RPMI7951 (cell line): ENCODE measurements around the gene DNAJC3. TPM values are rescaled to one million over a fixed set of nuclear protein-coding genes. Genes with fewer than 3 reads are reported as not detected.
"Not testable (repeated sequence)": the region's sequence is repeated elsewhere in the genome, so short reads cannot be mapped to it uniquely, and the experiment has no call there.

Experiments
- DNase-seq: peaks from one replicate; pipeline ENCODE4 v3.0.0-alpha.2; 2012; ENCODE audit warnings: low read depth
- total RNA-seq: library from RNA; depleted of rRNA; stranded (reverse); fragments of >200 nt; shearing (Covaris generic); gene quantifications from 2 replicates; pipeline ENCODE4 v1.2.3, GENCODE V29; 2014

Gene DNAJC3
- total RNA-seq, 1 experiment from 2014 or later, result 30.0 TPM

DNA sequence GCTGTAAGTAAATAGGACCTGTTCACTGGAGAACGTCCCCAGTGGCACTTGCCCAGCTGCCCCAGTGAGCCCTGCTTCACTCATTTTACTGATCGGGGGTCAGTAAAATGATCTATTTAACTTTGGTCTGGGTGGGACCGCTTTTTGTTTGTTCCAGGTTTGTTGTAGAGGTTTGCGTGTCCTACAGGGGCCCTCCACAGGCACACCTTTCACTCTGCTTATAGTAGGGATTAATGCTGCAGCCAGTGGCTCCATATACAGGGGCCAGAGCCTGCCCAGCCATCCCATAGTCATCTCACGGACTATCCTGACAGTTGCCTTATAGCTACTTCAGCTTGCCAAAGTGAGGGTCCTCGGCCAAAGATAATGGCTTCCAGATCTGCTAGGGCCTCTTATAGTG, 104.1 kb downstream of the DNAJC3 start:
- no peak for DNase-seq

GRCh38 chr13:95781940-95782339, 105.0 kb downstream of the DNAJC3 start:
- not testable (repeated sequence) for DNase-seq

DNA sequence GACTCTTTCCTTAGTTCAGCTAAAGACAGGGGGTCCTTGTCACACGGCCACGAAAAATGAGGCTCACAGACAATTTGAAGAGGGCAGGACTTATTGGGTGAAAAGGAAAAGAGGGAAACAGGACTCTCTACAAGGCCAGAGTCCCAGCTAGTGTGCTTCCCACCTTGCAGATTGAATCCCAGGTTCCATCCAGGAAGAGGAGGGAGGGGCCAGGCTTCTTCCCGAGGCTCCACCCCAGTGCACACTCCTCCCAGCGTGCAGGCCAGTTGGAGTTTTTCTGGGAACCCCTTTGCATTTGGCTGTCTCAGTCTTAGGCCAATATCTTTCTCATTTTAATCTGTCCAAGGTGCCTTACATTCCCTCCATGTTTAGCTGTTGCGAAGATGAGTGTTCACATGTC, 106.8 kb downstream of the DNAJC3 start:
- peak; percentile 1 for DNase-seq

DNA sequence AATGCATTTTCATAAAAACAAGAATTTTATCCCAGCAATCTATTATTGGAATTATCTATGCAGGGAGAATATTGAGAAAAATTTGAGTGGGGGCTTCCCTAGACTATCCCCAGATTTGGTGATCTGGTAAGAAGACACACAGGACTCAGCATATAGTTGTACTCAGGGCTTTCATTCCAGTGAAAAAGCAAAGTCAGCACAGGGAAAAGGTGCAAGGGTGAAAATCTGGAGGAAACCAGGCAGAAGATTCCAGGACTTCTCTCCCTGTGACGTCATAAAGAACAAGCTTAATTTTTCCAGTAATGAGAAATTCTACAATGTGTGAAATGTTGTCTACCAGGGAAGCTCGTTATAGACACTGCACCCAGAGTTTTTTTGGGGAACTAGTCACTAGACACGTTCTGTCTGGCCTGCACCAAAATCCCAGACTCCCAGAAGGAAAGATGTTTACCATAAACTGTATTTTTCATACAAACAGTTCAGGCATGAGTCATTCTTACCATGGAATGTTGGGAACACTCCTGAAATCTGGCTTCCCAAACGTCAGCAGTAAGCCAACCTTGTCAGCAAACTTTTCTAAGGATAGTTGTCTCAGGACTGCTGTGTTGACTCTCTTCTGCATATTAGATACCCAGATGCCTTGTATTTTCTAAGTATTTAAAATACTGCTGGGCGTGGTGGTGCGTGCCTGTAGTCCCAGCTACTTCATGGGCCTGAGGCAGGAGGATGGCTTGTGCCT, 107.4 kb downstream of the DNAJC3 start:
- peak; percentile 77 for DNase-seq

DNA sequence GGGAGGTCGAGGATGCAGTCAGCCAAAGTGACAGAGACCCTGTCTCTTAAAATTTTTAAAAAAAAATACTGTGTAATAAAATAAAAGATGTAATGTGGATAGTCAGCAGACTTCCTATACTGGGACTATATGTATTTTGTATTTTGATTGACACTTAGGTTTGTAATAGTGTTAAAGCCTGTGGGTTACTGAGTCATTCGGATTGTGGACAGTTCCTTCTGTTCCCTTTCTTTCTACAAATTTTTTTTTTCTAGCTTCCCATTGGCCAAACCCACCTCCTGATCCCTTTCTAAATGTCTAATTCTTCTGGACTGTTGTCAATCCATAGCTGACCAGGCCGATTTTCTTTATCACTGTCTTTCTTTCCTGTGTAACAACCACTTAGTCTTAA, 108.0 kb downstream of the DNAJC3 start:
- DNase-seq, result peak; percentile 52

DNA sequence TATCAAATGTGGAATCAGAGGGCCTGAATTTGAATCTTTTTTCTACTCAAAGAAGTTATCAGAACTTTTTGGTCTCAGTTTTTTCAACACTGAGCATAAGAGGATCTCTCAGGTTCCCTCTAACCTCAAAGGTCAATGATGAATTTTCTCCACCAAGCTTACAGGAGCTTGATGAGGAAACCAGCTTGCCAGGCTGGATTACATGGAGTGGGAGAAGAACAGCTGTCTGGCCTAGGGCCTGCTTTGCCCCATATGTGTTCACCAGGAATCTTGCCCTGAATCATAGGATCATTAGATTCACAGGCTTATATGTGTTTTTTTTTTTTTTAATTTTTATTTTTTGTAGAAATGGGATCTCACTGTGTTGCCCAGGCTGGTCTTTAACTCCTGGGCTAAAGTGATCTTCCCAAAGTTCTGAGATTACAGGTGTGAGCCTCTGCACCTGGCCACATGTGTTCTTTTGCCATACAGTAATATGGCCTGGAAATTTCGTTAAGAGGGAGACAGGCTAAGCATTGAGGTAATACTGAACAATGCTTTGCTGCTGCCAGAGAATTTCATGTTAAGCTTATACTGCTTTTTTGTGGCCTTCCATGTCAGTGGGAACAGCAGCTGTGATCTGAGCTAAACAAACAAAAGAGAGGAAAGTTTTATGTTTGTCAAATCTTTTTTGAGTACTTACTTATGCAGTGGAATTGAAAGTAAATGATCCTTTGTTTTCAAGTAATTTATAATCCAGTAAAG, 110.6 kb downstream of the DNAJC3 start:
- DNase-seq, result peak; percentile 2

DNA sequence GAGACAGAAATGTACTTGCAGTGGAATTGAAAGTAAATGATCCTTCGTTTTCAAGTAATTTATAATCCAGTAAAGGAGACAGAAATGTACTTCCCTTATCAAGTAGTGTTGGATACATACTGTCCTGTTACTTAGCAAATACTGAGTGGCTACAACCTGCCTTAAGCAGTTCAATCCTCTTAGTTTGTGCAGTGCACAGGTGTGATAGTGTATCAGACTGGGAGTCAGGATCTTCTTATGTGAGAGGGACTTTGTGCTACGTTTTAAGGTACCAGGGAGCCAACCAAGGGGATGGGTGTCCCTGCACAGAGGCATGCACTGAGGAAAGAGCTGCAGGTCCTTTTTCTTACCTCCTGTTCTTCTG, 111.1 kb downstream of the DNAJC3 start:
- no peak for DNase-seq

GRCh38 chr13:95789315-95789714, 112.4 kb downstream of the DNAJC3 start:
- not testable (repeated sequence) for DNase-seq

GRCh38 chr13:95791084-95791722, 114.3 kb downstream of the DNAJC3 start:
- DNase-seq, result no peak

DNA sequence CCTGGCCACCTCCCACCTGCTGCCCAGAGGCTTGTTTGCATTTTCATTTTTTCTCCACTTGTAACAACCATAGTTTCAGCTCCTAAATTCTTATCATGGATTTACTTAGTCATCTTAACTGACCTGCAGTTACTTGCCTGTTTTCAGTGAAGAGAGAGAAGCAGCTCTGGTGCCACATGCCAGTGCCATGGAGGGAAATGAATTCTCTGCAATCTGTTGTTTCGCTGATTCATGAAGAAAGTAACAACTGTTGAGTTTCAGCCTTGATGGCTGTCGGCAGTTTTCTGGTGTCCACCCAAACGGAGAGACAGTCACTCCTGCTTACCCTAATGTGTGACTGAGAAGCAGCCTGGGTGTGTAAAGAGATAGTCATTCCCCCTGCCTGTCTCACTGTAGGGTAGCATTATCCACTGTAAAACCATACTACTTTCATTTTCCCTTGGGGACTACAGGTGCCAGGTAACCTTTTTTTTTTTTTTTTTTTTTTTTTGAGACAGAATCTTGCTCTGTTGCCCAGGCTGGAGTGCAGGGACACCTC, 116.1 kb downstream of the DNAJC3 start:
- no peak for DNase-seq

DNA sequence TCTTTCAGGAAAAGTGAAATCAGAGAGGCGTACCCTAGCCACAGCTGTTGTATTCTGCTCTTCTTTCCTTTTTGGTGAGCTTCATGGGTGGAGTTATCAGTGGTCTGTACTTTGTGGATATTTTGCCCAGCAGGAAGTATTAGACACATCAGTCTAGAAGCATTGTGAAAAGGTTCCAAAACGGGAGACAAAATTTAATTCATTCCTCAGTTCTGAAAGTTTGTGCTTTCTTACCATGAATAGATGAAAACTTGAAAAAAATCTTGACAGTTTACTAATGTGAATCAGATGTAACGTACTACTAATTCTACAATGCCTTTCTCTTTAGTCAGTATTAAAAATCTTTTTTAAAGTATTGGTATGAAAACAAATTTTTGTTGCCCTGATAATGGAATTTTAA, 116.8 kb downstream of the DNAJC3 start:
- no peak for DNase-seq

DNA sequence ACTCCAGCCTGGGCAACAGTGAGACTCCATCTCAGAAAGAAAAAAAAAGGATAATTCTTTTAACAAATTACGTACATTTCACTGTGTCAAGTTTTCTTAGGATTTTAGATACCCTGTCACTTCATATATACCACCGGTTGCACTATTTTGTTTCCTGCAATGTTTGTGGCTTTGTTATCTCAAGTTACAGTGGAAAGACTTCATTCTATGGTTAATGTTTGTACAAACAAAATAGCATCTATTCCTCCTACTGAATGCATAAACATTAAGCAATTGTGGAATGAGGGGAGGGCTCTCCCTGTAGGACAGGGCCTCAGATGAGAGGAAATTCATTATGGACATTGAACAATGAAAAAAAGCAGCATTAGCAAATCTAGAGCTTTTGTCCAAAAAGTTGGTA, 120.1 kb downstream of the DNAJC3 start:
- no peak for DNase-seq

- peak; percentile 6 for DNase-seq
Measured at GRCh38 chr13:95800436-95800835, 123.5 kb downstream of the DNAJC3 start.

DNA sequence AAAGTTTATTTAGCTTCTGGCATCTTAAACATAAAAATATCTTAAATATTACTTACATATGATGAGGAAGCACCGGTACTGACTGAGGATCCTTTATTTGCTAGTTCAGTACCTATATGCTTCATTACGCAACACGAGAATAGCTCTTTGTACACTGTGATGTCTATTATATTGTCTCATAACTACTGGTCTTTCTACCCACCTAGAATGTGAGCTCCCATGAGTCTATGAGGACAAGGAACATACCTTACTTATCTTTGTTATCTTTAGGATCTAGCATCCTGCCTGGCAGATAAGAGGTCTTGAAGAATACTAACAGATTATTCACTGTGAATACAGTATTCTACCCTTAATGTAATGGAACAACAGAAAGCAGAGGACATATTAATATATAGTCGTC, 124.9 kb downstream of the DNAJC3 start:
- no peak for DNase-seq

- DNase-seq, result no peak
Measured at GRCh38 chr13:95805921-95806320, 129.0 kb downstream of the DNAJC3 start.

DNA sequence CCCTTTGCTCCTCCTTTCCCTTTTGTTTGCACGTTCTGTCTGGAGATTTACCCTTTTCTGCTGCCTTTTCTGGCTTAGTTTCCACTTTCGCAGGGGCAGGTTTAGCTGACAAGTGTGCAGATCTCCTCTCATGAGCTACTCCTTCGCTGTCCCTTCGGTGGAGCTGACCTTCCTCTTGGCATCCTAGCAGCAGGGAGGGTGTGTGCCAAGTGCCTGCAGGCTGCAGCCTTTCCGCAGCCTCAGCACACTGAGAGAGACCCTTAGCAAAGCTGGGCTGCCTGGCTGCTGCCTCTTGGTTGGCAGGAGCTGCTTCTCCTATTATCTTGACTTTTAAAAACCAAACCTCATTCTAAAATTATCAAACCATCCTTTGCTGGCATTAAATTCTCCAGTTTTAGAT, 132.5 kb downstream of the DNAJC3 start:
- no peak for DNase-seq

- no peak for DNase-seq
Measured at GRCh38 chr13:95813139-95813538, 136.2 kb downstream of the DNAJC3 start.

- no peak for DNase-seq
Measured at GRCh38 chr13:95814495-95814894, 137.6 kb downstream of the DNAJC3 start.

DNA sequence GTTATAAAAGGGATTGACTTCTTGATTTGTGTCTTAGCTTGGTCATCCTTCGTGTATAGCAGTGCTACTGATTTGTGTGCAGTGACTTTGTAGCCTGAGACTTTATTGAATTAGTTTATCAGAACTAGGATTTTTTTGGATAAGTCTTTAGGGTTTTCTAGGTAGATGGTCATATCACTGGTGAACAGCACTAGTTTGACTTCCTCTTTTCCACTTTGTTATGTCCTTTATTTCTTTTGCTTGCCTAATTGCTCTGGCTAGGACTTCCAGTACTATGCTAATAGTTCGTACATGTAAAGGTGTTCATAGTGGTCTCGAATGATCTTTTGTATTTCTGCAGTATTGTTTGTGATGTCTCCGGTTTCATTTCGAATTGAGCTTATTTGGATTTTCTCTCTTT, 145.4 kb downstream of the DNAJC3 start:
- no peak for DNase-seq

- no peak for DNase-seq
Measured at GRCh38 chr13:95833126-95833525, 156.2 kb downstream of the DNAJC3 start.

DNA sequence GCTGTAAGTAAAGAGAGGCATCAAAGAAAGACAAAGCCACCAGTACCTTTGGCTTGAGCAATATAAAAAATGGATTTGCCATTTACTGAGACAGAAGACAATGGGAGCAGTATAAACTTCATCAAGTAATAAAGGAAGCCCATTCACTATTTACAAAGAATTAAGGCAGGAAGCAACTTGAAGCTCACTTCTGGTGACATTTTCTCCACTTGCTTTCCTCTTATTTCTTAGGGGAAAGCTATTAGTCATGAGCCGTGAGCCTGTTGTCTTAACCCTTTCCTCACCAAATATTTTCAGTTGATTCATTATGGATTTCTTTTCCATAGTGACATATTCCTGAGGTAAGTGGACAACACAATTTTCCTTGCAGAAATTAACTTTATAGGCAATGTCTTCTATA, 156.8 kb downstream of the DNAJC3 start:
- DNase-seq, result peak; percentile 14

DNA sequence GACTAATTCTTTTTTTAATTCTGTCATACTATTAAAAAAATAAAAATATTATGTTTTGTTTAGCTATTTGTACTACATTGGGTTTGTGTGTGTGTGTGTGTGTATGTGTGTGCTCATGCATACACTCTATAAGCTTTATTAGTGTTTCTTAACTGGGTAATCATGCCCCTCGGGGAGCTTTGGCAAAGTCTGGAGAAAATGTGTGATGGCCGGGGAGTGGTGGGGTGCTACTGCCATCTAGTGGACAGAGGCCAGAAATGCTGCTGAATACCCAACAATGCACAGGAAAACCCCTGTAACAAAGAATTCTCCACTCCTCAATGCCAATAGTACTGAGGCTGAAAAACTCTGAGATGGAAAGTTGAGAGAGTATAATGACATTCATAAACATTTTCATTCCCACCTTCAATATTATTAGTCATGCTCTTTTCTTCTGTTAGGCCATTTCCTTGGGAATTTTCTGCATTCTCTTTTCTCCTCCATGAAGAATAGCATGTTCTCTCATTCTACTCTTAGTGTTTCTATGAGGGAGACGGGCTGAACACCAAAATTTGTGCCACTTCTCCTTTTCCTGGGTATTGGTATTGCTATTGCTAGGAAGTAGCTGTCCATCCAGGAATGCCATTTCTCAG, 157.3 kb downstream of the DNAJC3 start:
- DNase-seq, result peak; percentile 60
